Ascending aorta (tissue), 2 donors: ENCODE measurements around the gene RIMKLB. TPM values are rescaled to one million over a fixed set of nuclear protein-coding genes. Genes with fewer than 3 reads are reported as not detected.

Experiments used
- DNase-seq, 2 donors: peaks; one replicate each; pipeline ENCODE4 v3.0.0-alpha.2; 2019; ENCODE audit warnings: low spot score in 2 of 2
- H3K27ac ChIP-seq, 2 donors: fragments of 200-600 bp; sonication (generic); one replicate each; pipeline ENCODE4 v1.5.1; 2016 to 2017; ENCODE audit warnings: mild to moderate bottlenecking in 1 of 2
- H3K27me3 ChIP-seq: fragments of 200-600 bp; sonication (generic); one replicate; pipeline ENCODE4 v1.5.1; 2017
- H3K36me3 ChIP-seq, 2 donors: fragments of 200-600 bp; sonication (generic); one replicate each; pipeline ENCODE4 v1.5.1; 2016
- H3K4me1 ChIP-seq, 2 donors: fragments of 200-600 bp; sonication (generic); one replicate each; pipeline ENCODE4 v1.5.1; 2016 to 2017; ENCODE audit warnings: mild to moderate bottlenecking in 1 of 2
- H3K4me3 ChIP-seq, 2 donors: fragments of 200-600 bp; sonication (generic); one replicate each; pipeline ENCODE4 v1.5.1; 2016 to 2017; ENCODE audit warnings: mild to moderate bottlenecking in 1 of 2
- H3K9me3 ChIP-seq, 2 donors: fragments of 200-600 bp; sonication (generic); one replicate each; pipeline ENCODE4 v1.5.1; 2016
- intact Hi-C: fragments of 100-400 bp; cut with DNase I; formaldehyde crosslinking; loops from one replicate; pipeline ENCODE4 v1.15.1; 2023
- total RNA-seq: library from RNA; depleted of rRNA; stranded (reverse); fragments of >200 nt; gene quantifications from one replicate; pipeline ENCODE4 v1.1.0, GENCODE V29; 2016
- TF ChIP-seq, protein P1 (sequence below), 3 experiments: fragments of 200-600 bp in 2 of 3; fragments of 450-650 bp in 1 of 3; sonication (generic) in 2 of 3; IDR thresholded peaks; one replicate each; pipeline ENCODE4 v1.5.1; 2016 to 2019; ENCODE audit warnings: antibody characterized with exemption in 3 of 3, mild to moderate bottlenecking in 1 of 3, moderate library complexity in 1 of 3

Gene RIMKLB
- total RNA-seq, 1 donor from 2014 or later = 26.0 TPM

- H3K4me3 ChIP-seq = no peak overlapping the region
- intact Hi-C loops = no loop called here
- no peaks in the 10 kb centered on the region for H3K9me3 ChIP-seq
- H3K36me3 ChIP-seq = no peaks in the 10 kb centered on the region
- no peak overlapping the region for H3K27ac ChIP-seq
- TF ChIP-seq, protein P1, sequence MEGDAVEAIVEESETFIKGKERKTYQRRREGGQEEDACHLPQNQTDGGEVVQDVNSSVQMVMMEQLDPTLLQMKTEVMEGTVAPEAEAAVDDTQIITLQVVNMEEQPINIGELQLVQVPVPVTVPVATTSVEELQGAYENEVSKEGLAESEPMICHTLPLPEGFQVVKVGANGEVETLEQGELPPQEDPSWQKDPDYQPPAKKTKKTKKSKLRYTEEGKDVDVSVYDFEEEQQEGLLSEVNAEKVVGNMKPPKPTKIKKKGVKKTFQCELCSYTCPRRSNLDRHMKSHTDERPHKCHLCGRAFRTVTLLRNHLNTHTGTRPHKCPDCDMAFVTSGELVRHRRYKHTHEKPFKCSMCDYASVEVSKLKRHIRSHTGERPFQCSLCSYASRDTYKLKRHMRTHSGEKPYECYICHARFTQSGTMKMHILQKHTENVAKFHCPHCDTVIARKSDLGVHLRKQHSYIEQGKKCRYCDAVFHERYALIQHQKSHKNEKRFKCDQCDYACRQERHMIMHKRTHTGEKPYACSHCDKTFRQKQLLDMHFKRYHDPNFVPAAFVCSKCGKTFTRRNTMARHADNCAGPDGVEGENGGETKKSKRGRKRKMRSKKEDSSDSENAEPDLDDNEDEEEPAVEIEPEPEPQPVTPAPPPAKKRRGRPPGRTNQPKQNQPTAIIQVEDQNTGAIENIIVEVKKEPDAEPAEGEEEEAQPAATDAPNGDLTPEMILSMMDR (IDR thresholded peaks at IDR 0.05) = no peak
- H3K4me1 ChIP-seq = no peaks in the 10 kb centered on the region
- no peaks in the 10 kb centered on the region for H3K27me3 ChIP-seq
- DNase-seq = no peak
These were observed 29.4 kb upstream of the RIMKLB start for GRCh38 chr12:8668441-8668840.

GRCh38 chr12:8672381-8672780, 25.4 kb upstream of the RIMKLB start:
- no peak for DNase-seq
- no peaks in the 10 kb centered on the region for H3K36me3 ChIP-seq
- intact Hi-C loops = no loop called here
- no peaks in the 10 kb centered on the region for H3K4me1 ChIP-seq
- TF ChIP-seq, protein P1 (IDR thresholded peaks at IDR 0.05) = no peak
- H3K4me3 ChIP-seq = no peak overlapping the region
- H3K9me3 ChIP-seq = no peaks in the 10 kb centered on the region
- no peaks in the 10 kb centered on the region for H3K27me3 ChIP-seq
- no peak overlapping the region for H3K27ac ChIP-seq

DNA sequence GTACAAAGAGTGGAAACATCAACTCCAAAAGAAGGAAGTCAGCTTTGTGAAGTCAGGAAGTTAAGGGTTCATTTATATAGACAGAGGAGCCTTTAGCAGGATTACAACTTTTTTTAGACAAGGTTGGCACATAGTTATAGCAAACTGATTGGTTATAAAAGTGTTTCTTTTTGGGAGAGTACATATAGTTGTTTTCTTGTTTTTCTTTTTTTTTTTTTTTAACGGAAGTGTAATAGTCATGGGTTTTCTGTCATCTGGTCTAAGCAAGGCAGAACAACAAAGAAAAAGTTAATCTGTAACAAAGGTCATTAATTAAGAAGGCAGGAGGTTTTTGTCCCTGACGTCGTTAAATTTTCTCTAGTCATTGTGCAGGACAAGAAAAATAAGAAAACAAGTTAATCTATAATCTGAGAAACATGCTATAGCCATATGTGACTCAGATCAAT, 22.2 kb upstream of the RIMKLB start:
- Histone ChIP-seq H3K27me3 (no peaks in the 10 kb centered on the region), H3K4me3 (no peak overlapping the region), H3K4me1 (no peaks in the 10 kb centered on the region), H3K27ac (no peak overlapping the region), H3K9me3 (no peaks in the 10 kb centered on the region), H3K36me3 (no peaks in the 10 kb centered on the region)
- TF ChIP-seq, protein P1 (IDR thresholded peaks at IDR 0.05) = no peak
- intact Hi-C loops = no loop called here
- DNase-seq = no peak

DNA sequence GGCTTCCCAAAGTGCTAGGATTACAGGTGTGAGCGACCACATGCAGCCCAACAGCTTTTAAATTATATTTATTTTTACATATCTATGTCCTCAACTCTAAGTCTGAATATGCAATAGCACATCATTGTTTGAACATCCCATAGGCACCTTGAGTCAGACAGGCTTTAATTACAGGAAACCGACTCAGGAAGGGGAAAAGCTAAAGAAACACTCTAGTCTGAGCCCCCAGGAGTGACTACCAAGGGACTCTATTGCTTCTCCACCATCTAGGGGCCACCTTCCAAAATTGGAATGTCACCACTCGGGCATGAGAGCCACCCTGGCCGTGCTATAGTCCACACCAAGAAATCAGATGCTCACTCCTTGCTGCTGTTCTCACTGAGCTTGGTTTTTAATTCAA, 21.1 kb upstream of the RIMKLB start:
- Histone ChIP-seq H3K4me1 (peaks cover 3 to 4% of the 10 kb centered on the region in 2 donors), H3K27ac (no peak overlapping the region), H3K9me3 (no peaks in the 10 kb centered on the region), H3K4me3 (no peak overlapping the region), H3K36me3 (no peaks in the 10 kb centered on the region), H3K27me3 (no peaks in the 10 kb centered on the region)
- TF ChIP-seq, protein P1 (IDR thresholded peaks at IDR 0.05) = no peak
- DNase-seq = peak in 1 of 2 donors; percentile 22
- intact Hi-C loops = no loop called here

DNA sequence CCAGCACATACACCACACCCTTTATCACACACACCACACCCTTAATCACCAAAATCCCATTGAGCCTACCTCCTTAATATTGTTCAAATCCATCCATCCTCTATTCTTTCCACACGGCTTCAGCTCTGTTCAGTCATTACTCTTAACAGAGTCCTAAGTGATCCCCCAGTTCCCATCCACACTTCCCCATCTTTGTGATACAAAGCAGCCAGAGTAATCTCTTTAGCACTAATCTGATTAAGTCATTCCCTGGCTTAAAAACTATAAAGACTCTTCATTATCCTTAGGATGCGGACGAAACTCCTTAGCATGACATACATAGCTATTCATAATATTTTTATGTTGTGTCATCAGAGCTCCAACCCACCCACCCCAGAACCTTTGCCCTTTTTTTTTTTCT, 20.4 kb upstream of the RIMKLB start:
- Histone ChIP-seq H3K9me3 (no peaks in the 10 kb centered on the region), H3K4me3 (no peak overlapping the region), H3K4me1 (peaks cover 6 to 7% of the 10 kb centered on the region in 2 donors), H3K36me3 (no peaks in the 10 kb centered on the region), H3K27ac (no peak overlapping the region), H3K27me3 (no peaks in the 10 kb centered on the region)
- intact Hi-C loops = no loop called here
- DNase-seq = no peak
- TF ChIP-seq, protein P1 (IDR thresholded peaks at IDR 0.05) = no peak

GRCh38 chr12:8678661-8679111, 19.1 kb upstream of the RIMKLB start:
- DNase-seq = peak in 1 of 2 donors; percentile 49
- Histone ChIP-seq H3K9me3 (no peaks in the 10 kb centered on the region), H3K36me3 (no peaks in the 10 kb centered on the region), H3K4me1 (peaks cover 6 to 7% of the 10 kb centered on the region in 2 donors), H3K27me3 (no peaks in the 10 kb centered on the region), H3K27ac (no peak overlapping the region), H3K4me3 (no peak overlapping the region)
- intact Hi-C loops = no loop called here
- TF ChIP-seq, protein P1 (IDR thresholded peaks at IDR 0.05) = no peak
